H9 (cell line): ENCODE results near the gene KHK. TPM values are rescaled to one million over a fixed set of nuclear protein-coding genes. Genes with fewer than 3 reads are reported as not detected.

Experiments
- DNase-seq: peaks from one replicate; pipeline ENCODE4 v3.0.0-alpha.2; 2017
- H2AFZ ChIP-seq: one replicate; pipeline ENCODE4 v1.6.1; 2013; ENCODE audit warnings: mild to moderate bottlenecking, low read length, control low read depth, moderate library complexity
- H2AK5ac ChIP-seq: 2 replicates; pipeline ENCODE4 v1.6.1; 2013; ENCODE audit warnings: low read length, control low read depth, mixed read lengths; ENCODE audit not compliant: insufficient read length
- H2BK120ac ChIP-seq: one replicate; pipeline ENCODE4 v1.6.1; 2013; ENCODE audit warnings: low read depth, mild to moderate bottlenecking, low read length, control low read depth, inconsistent platforms; ENCODE audit not compliant: poor library complexity, severe bottlenecking
- H2BK12ac ChIP-seq: 2 replicates; pipeline ENCODE4 v1.6.1; 2013; ENCODE audit warnings: low read length, control low read depth, mixed read lengths, low read depth; ENCODE audit not compliant: insufficient read length
- H2BK15ac ChIP-seq: 2 replicates; pipeline ENCODE4 v1.6.1; 2013; ENCODE audit warnings: low read depth, low read length, control low read depth
- H2BK20ac ChIP-seq: one replicate; pipeline ENCODE4 v1.6.1; 2013; ENCODE audit warnings: low read depth, mild to moderate bottlenecking, low read length, control low read depth, inconsistent platforms; ENCODE audit not compliant: poor library complexity, severe bottlenecking
- H2BK5ac ChIP-seq: 2 replicates; pipeline ENCODE4 v1.6.1; 2013; ENCODE audit warnings: low read length, control low read depth, mixed read lengths; ENCODE audit not compliant: insufficient read length
- H3K14ac ChIP-seq: 2 replicates; pipeline ENCODE4 v1.6.1; 2013; ENCODE audit warnings: low read length, control low read depth; ENCODE audit not compliant: insufficient read depth
- H3K18ac ChIP-seq: 2 replicates; pipeline ENCODE4 v1.6.1; 2013; ENCODE audit warnings: low read depth, mild to moderate bottlenecking, mixed read lengths, low read length, control low read depth; ENCODE audit not compliant: insufficient read length
- H3K23ac ChIP-seq: 2 replicates; pipeline ENCODE4 v1.6.1; 2013; ENCODE audit warnings: low read length, control low read depth, mixed read lengths, low read depth; ENCODE audit not compliant: insufficient read length
- H3K23me2 ChIP-seq: 2 replicates; pipeline ENCODE4 v1.6.1; 2013; ENCODE audit warnings: low read depth, mild to moderate bottlenecking, mixed read lengths, low read length, control low read depth; ENCODE audit not compliant: insufficient read length, poor library complexity, severe bottlenecking
- H3K27ac ChIP-seq: 2 replicates; pipeline ENCODE4 v1.5.1; 2013; ENCODE audit warnings: low read length, control low read depth, mixed read lengths, low read depth; ENCODE audit not compliant: insufficient read length
- H3K27me3 ChIP-seq: 2 replicates; pipeline ENCODE4 v1.6.1; 2013; ENCODE audit warnings: low read length, control low read depth, inconsistent platforms; ENCODE audit not compliant: insufficient read depth
- H3K4ac ChIP-seq: 2 replicates; pipeline ENCODE4 v1.6.1; 2013; ENCODE audit warnings: low read depth, mild to moderate bottlenecking, control low read depth, inconsistent platforms, low read length, moderate library complexity
- H3K4me1 ChIP-seq: 2 replicates; pipeline ENCODE4 v1.6.1; 2013; ENCODE audit warnings: low read length, control low read depth, inconsistent platforms; ENCODE audit not compliant: insufficient read depth
- H3K4me2 ChIP-seq: 2 replicates; pipeline ENCODE4 v1.6.1; 2013; ENCODE audit warnings: low read length, control low read depth, mixed read lengths; ENCODE audit not compliant: insufficient read length, insufficient read depth
- H3K56ac ChIP-seq: 2 replicates; pipeline ENCODE4 v1.6.1; 2013; ENCODE audit warnings: low read depth, mild to moderate bottlenecking, mixed read lengths, low read length, control low read depth; ENCODE audit not compliant: insufficient read length
- H3K79me1 ChIP-seq: 2 replicates; pipeline ENCODE4 v1.6.1; 2013; ENCODE audit warnings: low read depth, mild to moderate bottlenecking, moderate library complexity, low read length, control low read depth, inconsistent platforms; ENCODE audit not compliant: insufficient read depth, poor library complexity, severe bottlenecking
- H3K79me2 ChIP-seq: 2 replicates; pipeline ENCODE4 v1.6.1; 2013; ENCODE audit warnings: low read length, control low read depth, inconsistent platforms; ENCODE audit not compliant: insufficient read depth
- H3K9ac ChIP-seq: 2 replicates; pipeline ENCODE4 v1.6.1; 2013; ENCODE audit warnings: low read length, control low read depth, mixed read lengths; ENCODE audit not compliant: insufficient read length; ENCODE audit errors: extremely low read depth
- H3K9me3 ChIP-seq: one replicate; pipeline ENCODE4 v1.6.1; 2013; ENCODE audit warnings: low read depth, low read length, inconsistent platforms; ENCODE audit not compliant: control insufficient read depth
- H3T11ph ChIP-seq: one replicate; pipeline ENCODE4 v1.6.1; 2013; ENCODE audit warnings: mild to moderate bottlenecking, low read length, control low read depth, inconsistent platforms
- H4K20me1 ChIP-seq: one replicate; pipeline ENCODE4 v1.6.1; 2013; ENCODE audit not compliant: control insufficient read depth, insufficient read length, insufficient read depth
- H4K5ac ChIP-seq: 2 replicates; pipeline ENCODE4 v1.6.1; 2013; ENCODE audit warnings: low read depth, mild to moderate bottlenecking, mixed read lengths, low read length, control low read depth; ENCODE audit not compliant: insufficient read length
- H4K8ac ChIP-seq: replicated peaks from 2 replicates; pipeline ENCODE4 v1.6.1; 2013; ENCODE audit warnings: low read length, control low read depth, mixed read lengths, low read depth; ENCODE audit not compliant: insufficient read length
- H4K91ac ChIP-seq: 2 replicates; pipeline ENCODE4 v1.6.1; 2013; ENCODE audit warnings: low read depth, mild to moderate bottlenecking, moderate library complexity, mixed read lengths, low read length, control low read depth; ENCODE audit not compliant: insufficient read length
- H3K27ac Mint-ChIP-seq, 3 experiments: 2 replicates in 2 of 3; 3 replicates in 1 of 3; pipeline ENCODE4 v1.8.0; 2020 to 2021; ENCODE audit warnings: mixed read lengths in 3 of 3, mild to moderate bottlenecking in 1 of 3, moderate library complexity in 1 of 3
- H3K27me3 Mint-ChIP-seq: 2 replicates; pipeline ENCODE4 v1.8.0; 2021; ENCODE audit warnings: low read depth, mild to moderate bottlenecking, moderate library complexity, mixed read lengths
- H3K36me3 Mint-ChIP-seq, 3 experiments: 2 replicates in 2 of 3; 3 replicates in 1 of 3; pipeline ENCODE4 v1.8.0; 2020 to 2021; ENCODE audit warnings: low read depth in 3 of 3, mixed read lengths in 3 of 3; ENCODE audit not compliant: insufficient read depth in 1 of 3
- H3K4me1 Mint-ChIP-seq, 2 experiments: 2 replicates each; pipeline ENCODE4 v1.8.0; 2020; ENCODE audit warnings: mixed read lengths in 2 of 2
- H3K4me3 Mint-ChIP-seq, 2 experiments: 2 replicates in 1 of 2; 3 replicates in 1 of 2; pipeline ENCODE4 v1.8.0; 2020 to 2021; ENCODE audit warnings: mild to moderate bottlenecking in 2 of 2, mixed read lengths in 2 of 2, moderate library complexity in 1 of 2
- H3K9me3 Mint-ChIP-seq, 2 experiments: 2 replicates in 1 of 2; 3 replicates in 1 of 2; pipeline ENCODE4 v1.8.0; 2020; ENCODE audit warnings: mild to moderate bottlenecking in 2 of 2, mixed read lengths in 2 of 2, moderate library complexity in 1 of 2
- CTCF ChIP-seq: fragments of 200-600 bp; sonication (generic); conservative IDR thresholded peaks from 3 replicates; pipeline ENCODE4 v1.8.0; 2021; ENCODE audit warnings: antibody characterized with exemption, mild to moderate bottlenecking
- WGBS: extraction: QIAGEN DNeasy Blood & Tissue Kit; methylation state at CpG from one replicate; pipeline ENCODE4 v1.1.7; 2013; ENCODE audit warnings: missing lambda C conversion rate, low lambda C conversion rate, mixed read lengths; ENCODE audit not compliant: insufficient read length; ENCODE audit errors: extremely low coverage; 5-methylcytosine and 5-hydroxymethylcytosine counted together
- total RNA-seq: library from RNA; stranded (reverse); gene quantifications from 2 replicates; pipeline ENCODE4 v1.2.1, GENCODE V29; 2021

KHK gene
- total RNA-seq, 1 experiment from 2014 or later = 12.1 TPM

DNA sequence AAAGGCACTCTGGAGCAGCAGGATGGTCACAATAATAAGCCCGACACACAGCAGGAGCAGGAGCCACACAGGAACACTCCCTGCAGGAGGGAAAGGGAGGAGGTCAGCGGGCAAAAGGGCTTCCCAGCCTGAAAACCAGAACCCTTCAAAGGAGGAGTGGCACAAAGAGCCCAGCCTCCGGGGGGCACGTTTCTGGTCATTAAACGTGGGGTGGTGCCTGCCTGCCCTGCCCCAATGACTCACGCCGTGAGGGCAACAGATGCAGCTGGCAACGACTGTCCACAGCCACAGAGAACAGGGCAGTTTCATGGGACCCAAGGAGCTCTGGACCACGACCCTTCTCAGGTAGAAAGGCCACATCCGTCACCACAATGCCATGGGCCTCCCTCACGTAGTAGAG, 44.9 kb downstream of the KHK start:
- Mint-ChIP-seq H3K4me1 (peaks cover 10 to 11% of the 10 kb centered on the region in 2 experiments), H3K27me3 (no peaks in the 10 kb centered on the region; the same call in none of the 2 replicates), H3K9me3 (no peaks in the 10 kb centered on the region), H3K27ac (no peak overlapping the region), H3K4me3 (peak overlapping the region in 1 of 2 experiments; percentile 20; a peak in 1 of 5 replicates), H3K36me3 (peaks cover 9 to 38% (median 34%) of the 10 kb centered on the region in 3 experiments)
- no peaks in the 10 kb centered on the region for H3K4me1 ChIP-seq
- DNase-seq = no peak
- H2BK120ac ChIP-seq = no peak overlapping the region
- no peak overlapping the region for H4K5ac ChIP-seq
- peaks cover 4% of the 10 kb centered on the region for H3K79me1 ChIP-seq
- no peaks in the 10 kb centered on the region for H3K23me2 ChIP-seq
- no peak overlapping the region for H3K4me2 ChIP-seq
- H4K20me1 ChIP-seq = no peaks in the 10 kb centered on the region
- no peak overlapping the region for H2AFZ ChIP-seq
- no peak overlapping the region for H3K56ac ChIP-seq
- H3K14ac ChIP-seq = no peak overlapping the region
- no peak overlapping the region for H4K91ac ChIP-seq
- H3K9me3 ChIP-seq = no peaks in the 10 kb centered on the region
- no CpG with 5 or more reads among the region's 11 CpGs for WGBS
- no peaks in the 10 kb centered on the region for H3K27me3 ChIP-seq
- H2BK5ac ChIP-seq = no peak overlapping the region
- H4K8ac ChIP-seq = no peak overlapping the region
- H3K4ac ChIP-seq = no peak overlapping the region
- peaks cover 2% of the 10 kb centered on the region; the same call in 1 of the 2 replicates for H3K79me2 ChIP-seq
- H3K23ac ChIP-seq = no peak overlapping the region
- H2BK12ac ChIP-seq = no peak overlapping the region
- H2AK5ac ChIP-seq = no peak overlapping the region
- no peak for TF ChIP-seq CTCF
- no peak overlapping the region for H3K27ac ChIP-seq
- no peak overlapping the region for H3K9ac ChIP-seq
- H3T11ph ChIP-seq = no peak overlapping the region
- no peak overlapping the region for H2BK20ac ChIP-seq
- H2BK15ac ChIP-seq = no peak overlapping the region
- H3K18ac ChIP-seq = no peak overlapping the region
